Stimulated activated CD4-positive, alpha-beta T cell treated with anti-CD3 and anti-CD28 coated beads, Interleukin-12 subunit alpha, Interleukin-12 subunit beta, amount 100 ng/mL, for 48 hours (primary cell): Measurements from ENCODE around the gene SMAD3.

Source experiments
- DNase-seq, 3 donors: peaks; one replicate each; pipeline ENCODE4 v3.0.0-alpha.2; 2020; ENCODE audit warnings: low read depth in 2 of 3, low spot score in 1 of 3

Gene SMAD3

GRCh38 chr15:67124911-67125588 lies 59.6 kb downstream of the SMAD3 start:
- no peak for DNase-seq

- no peak for DNase-seq
These were observed 60.4 kb downstream of the SMAD3 start for GRCh38 chr15:67125589-67126502.

- no peak for DNase-seq
These were observed 61.3 kb downstream of the SMAD3 start for GRCh38 chr15:67126551-67127330.

- no peak for DNase-seq
These were observed 61.9 kb downstream of the SMAD3 start for GRCh38 chr15:67127331-67127664.

GRCh38 chr15:67127965-67128364 lies 62.6 kb downstream of the SMAD3 start:
- no peak for DNase-seq

GRCh38 chr15:67130166-67130565 lies 64.8 kb downstream of the SMAD3 start:
- no peak for DNase-seq

- DNase-seq = no peak
These were observed 65.5 kb downstream of the SMAD3 start for GRCh38 chr15:67130673-67131601.

- no peak for DNase-seq
These were observed 66.9 kb downstream of the SMAD3 start for GRCh38 chr15:67132276-67132675.

- DNase-seq = no peak
These were observed 67.6 kb downstream of the SMAD3 start for GRCh38 chr15:67133026-67133425.

- DNase-seq = no peak
These were observed 68.3 kb downstream of the SMAD3 start for GRCh38 chr15:67133738-67134066.

- DNase-seq = peak; percentile 33 to 58 (median 42)
These were observed 68.9 kb downstream of the SMAD3 start for GRCh38 chr15:67134067-67134838.

GRCh38 chr15:67134871-67135492 lies 69.6 kb downstream of the SMAD3 start:
- DNase-seq = no peak

GRCh38 chr15:67135494-67135893 lies 70.1 kb downstream of the SMAD3 start:
- DNase-seq = no peak

- DNase-seq = no peak
These were observed 71.4 kb downstream of the SMAD3 start for GRCh38 chr15:67136802-67137201.

GRCh38 chr15:67137319-67137718 lies 71.9 kb downstream of the SMAD3 start:
- DNase-seq = no peak

GRCh38 chr15:67137951-67138848 lies 72.8 kb downstream of the SMAD3 start:
- DNase-seq = no peak

- DNase-seq = no peak
These were observed 73.8 kb downstream of the SMAD3 start for GRCh38 chr15:67138891-67139855.
